ENCODE data around the gene NBL1. TPM values are rescaled to one million over a fixed set of nuclear protein-coding genes. Genes with fewer than 3 reads are reported as not detected.
A peak's percentile ranks its signal among the peaks of the same experiment; 100 is the strongest.

NBL1 gene
- total RNA-seq, 1 experiment from 2014 or later, result 160 TPM

- no peak for DNase-seq (ENCODE audit: low read depth)
- in situ Hi-C loops (cut with HindIII; ENCODE audit: low pct_unique_long_range_greater_than_20kb, low sequenced_read_pairs), result no loop called here
Measured at GRCh38 chr1:19682901-19683300, 38.8 kb downstream of the NBL1 start.

GRCh38 chr1:19683351-19683750 is 39.2 kb downstream of the NBL1 start:
- in situ Hi-C loops (cut with HindIII; ENCODE audit: low pct_unique_long_range_greater_than_20kb, low sequenced_read_pairs), result no loop called here
- DNase-seq (ENCODE audit: low read depth), result no peak

- in situ Hi-C loops (cut with HindIII; ENCODE audit: low pct_unique_long_range_greater_than_20kb, low sequenced_read_pairs), result no loop called here
Measured at GRCh38 chr1:19684677-19685076, 40.6 kb downstream of the NBL1 start.

GRCh38 chr1:19685994-19686393 is 41.9 kb downstream of the NBL1 start:
- in situ Hi-C loops (cut with HindIII; ENCODE audit: low pct_unique_long_range_greater_than_20kb, low sequenced_read_pairs), result no loop called here

More at GRCh38 chr1:19684677-19685076, 40.6 kb downstream of the NBL1 start:
- DNase-seq (ENCODE audit: low read depth), result no peak

GRCh38 chr1:19687414-19687813 is 43.3 kb downstream of the NBL1 start:
- in situ Hi-C loops (cut with HindIII; ENCODE audit: low pct_unique_long_range_greater_than_20kb, low sequenced_read_pairs), result no loop called here
- DNase-seq (ENCODE audit: low read depth), result no peak

More at GRCh38 chr1:19685994-19686393, 41.9 kb downstream of the NBL1 start:
- no peak for DNase-seq (ENCODE audit: low read depth)

- no peak for DNase-seq (ENCODE audit: low read depth)
- in situ Hi-C loops (cut with HindIII; ENCODE audit: low pct_unique_long_range_greater_than_20kb, low sequenced_read_pairs), result no loop called here
Measured at GRCh38 chr1:19688041-19688842, 44.1 kb downstream of the NBL1 start.

GRCh38 chr1:19689085-19689757 is 45.1 kb downstream of the NBL1 start:
- DNase-seq (ENCODE audit: low read depth), result no peak
- in situ Hi-C loops (cut with HindIII; ENCODE audit: low pct_unique_long_range_greater_than_20kb, low sequenced_read_pairs), result no loop called here

- in situ Hi-C loops (cut with HindIII; ENCODE audit: low pct_unique_long_range_greater_than_20kb, low sequenced_read_pairs), result no loop called here
- no peak for DNase-seq (ENCODE audit: low read depth)
Measured at GRCh38 chr1:19689856-19690255, 45.7 kb downstream of the NBL1 start.

GRCh38 chr1:19690342-19690741 is 46.2 kb downstream of the NBL1 start:
- in situ Hi-C loops (cut with HindIII; ENCODE audit: low pct_unique_long_range_greater_than_20kb, low sequenced_read_pairs), result no loop called here
- DNase-seq (ENCODE audit: low read depth), result no peak

- in situ Hi-C loops (cut with HindIII; ENCODE audit: low pct_unique_long_range_greater_than_20kb, low sequenced_read_pairs), result no loop called here
- DNase-seq (ENCODE audit: low read depth), result no peak
Measured at GRCh38 chr1:19694298-19694697, 50.2 kb downstream of the NBL1 start.

- in situ Hi-C loops (cut with HindIII; ENCODE audit: low pct_unique_long_range_greater_than_20kb, low sequenced_read_pairs), result no loop called here
- no peak for DNase-seq (ENCODE audit: low read depth)
Measured at GRCh38 chr1:19695772-19696171, 51.7 kb downstream of the NBL1 start.

GRCh38 chr1:19696820-19697219 is 52.7 kb downstream of the NBL1 start:
- in situ Hi-C loops (cut with HindIII; ENCODE audit: low pct_unique_long_range_greater_than_20kb, low sequenced_read_pairs), result no loop called here
- no peak for DNase-seq (ENCODE audit: low read depth)

- in situ Hi-C loops (cut with HindIII; ENCODE audit: low pct_unique_long_range_greater_than_20kb, low sequenced_read_pairs), result no loop called here
- DNase-seq (ENCODE audit: low read depth), result no peak
Measured at GRCh38 chr1:19698181-19698580, 54.1 kb downstream of the NBL1 start.

GRCh38 chr1:19700079-19700777 is 56.1 kb downstream of the NBL1 start:
- in situ Hi-C loops (cut with HindIII; ENCODE audit: low pct_unique_long_range_greater_than_20kb, low sequenced_read_pairs), result no loop called here
- DNase-seq (ENCODE audit: low read depth), result no peak

GRCh38 chr1:19703280-19703679 is 59.2 kb downstream of the NBL1 start:
- in situ Hi-C loops (cut with HindIII; ENCODE audit: low pct_unique_long_range_greater_than_20kb, low sequenced_read_pairs), result no loop called here
- no peak for DNase-seq (ENCODE audit: low read depth)

GRCh38 chr1:19704247-19705113 is 60.4 kb downstream of the NBL1 start:
- peak; percentile 23 for DNase-seq (ENCODE audit: low read depth)
- in situ Hi-C loops (cut with HindIII; ENCODE audit: low pct_unique_long_range_greater_than_20kb, low sequenced_read_pairs), result no loop called here

GRCh38 chr1:19705464-19705863 is 61.4 kb downstream of the NBL1 start:
- in situ Hi-C loops (cut with HindIII; ENCODE audit: low pct_unique_long_range_greater_than_20kb, low sequenced_read_pairs), result no loop called here
- no peak for DNase-seq (ENCODE audit: low read depth)

GRCh38 chr1:19706136-19706535 is 62.0 kb downstream of the NBL1 start:
- in situ Hi-C loops (cut with HindIII; ENCODE audit: low pct_unique_long_range_greater_than_20kb, low sequenced_read_pairs), result no loop called here
- DNase-seq (ENCODE audit: low read depth), result no peak

Measured in Caki2 (cell line).